ENCODE data around the gene PRPF6. TPM values are rescaled to one million over a fixed set of nuclear protein-coding genes. Genes with fewer than 3 reads are reported as not detected.

PRPF6 gene
- total and polyA plus RNA-seq, 2 donors from 2014 or later: 51.3 to 73.3 TPM

GRCh38 chr20:64038224-64038564 is 57.3 kb downstream of the PRPF6 start:
- DNase-seq (peak in 4 of 5 donors; percentile 46 to 78 (median 50)), FAIRE-seq (no peak)
- intact Hi-C loops (cut with DNase I): no loop called here
- peaks cover 0 to 4% (median 0%) of the 10 kb centered on the region in 3 donors for H3K36me3 ChIP-seq (ENCODE audit: control insufficient read depth in 2 of 3, insufficient read depth in 3 of 3, low read length in 3 of 3)
- H3K4me3 ChIP-seq (ENCODE audit: low read length in 3 of 3): no peak overlapping the region
- peaks cover 2% of the 10 kb centered on the region for H3K27me3 ChIP-seq (ENCODE audit: control insufficient read depth, insufficient read depth, low read length)
- no peak overlapping the region for H3K9ac ChIP-seq (ENCODE audit: low read length in 3 of 3)
- H3K4me1 ChIP-seq (ENCODE audit: control insufficient read depth in 2 of 3, insufficient read depth in 2 of 3, low read depth in 1 of 3, low read length in 3 of 3): peaks cover 0 to 14% (median 0%) of the 10 kb centered on the region in 3 donors
- H3K27ac ChIP-seq (ENCODE audit: low read depth in 2 of 2, low read length in 2 of 2): no peak overlapping the region
- no peaks in the 10 kb centered on the region for H3K9me3 ChIP-seq (ENCODE audit: control insufficient read depth in 2 of 3, insufficient read depth in 1 of 3, low read length in 3 of 3)
- TF ChIP-seq CTCF (IDR thresholded peaks at IDR 0.05; ENCODE audit: borderline replicate concordance, extremely low read depth, insufficient read depth): no peak

GRCh38 chr20:64038565-64039292 is 57.8 kb downstream of the PRPF6 start:
- Histone ChIP-seq H3K27ac (ENCODE audit: low read depth in 2 of 2, low read length in 2 of 2) (peak overlapping the region; percentile 40 to 43), H3K36me3 (ENCODE audit: control insufficient read depth in 2 of 3, insufficient read depth in 3 of 3, low read length in 3 of 3) (peaks cover 0 to 4% (median 0%) of the 10 kb centered on the region in 3 donors), H3K9ac (ENCODE audit: low read length in 3 of 3) (no peak overlapping the region), H3K27me3 (ENCODE audit: control insufficient read depth, insufficient read depth, low read length) (peaks cover 2% of the 10 kb centered on the region), H3K4me1 (ENCODE audit: control insufficient read depth in 2 of 3, insufficient read depth in 2 of 3, low read depth in 1 of 3, low read length in 3 of 3) (peaks cover 0 to 14% (median 0%) of the 10 kb centered on the region in 3 donors), H3K9me3 (ENCODE audit: control insufficient read depth in 2 of 3, insufficient read depth in 1 of 3, low read length in 3 of 3) (no peaks in the 10 kb centered on the region), H3K4me3 (ENCODE audit: low read length in 3 of 3) (peak overlapping the region in 1 of 3 donors; percentile 46)
- no peak for FAIRE-seq
- DNase-seq: peak; percentile 87 to 92 (median 90)
- TF ChIP-seq CTCF (IDR thresholded peaks at IDR 0.05; ENCODE audit: borderline replicate concordance, extremely low read depth, insufficient read depth): peak; percentile 68
- intact Hi-C loops (cut with DNase I): no loop called here

GRCh38 chr20:64039293-64040160 is 58.6 kb downstream of the PRPF6 start:
- TF ChIP-seq CTCF (IDR thresholded peaks at IDR 0.05; ENCODE audit: borderline replicate concordance, extremely low read depth, insufficient read depth): no peak
- DNase-seq: peak in 1 of 5 donors; percentile 76
- H3K4me1 ChIP-seq (ENCODE audit: control insufficient read depth in 2 of 3, insufficient read depth in 2 of 3, low read depth in 1 of 3, low read length in 3 of 3): peaks cover 0 to 14% (median 0%) of the 10 kb centered on the region in 3 donors
- intact Hi-C loops (cut with DNase I): no loop called here
- peak overlapping the region in 1 of 2 donors; percentile 43 for H3K27ac ChIP-seq (ENCODE audit: low read depth in 2 of 2, low read length in 2 of 2)
- FAIRE-seq: no peak
- H3K36me3 ChIP-seq (ENCODE audit: control insufficient read depth in 2 of 3, insufficient read depth in 3 of 3, low read length in 3 of 3): peaks cover 0 to 4% (median 0%) of the 10 kb centered on the region in 3 donors
- H3K4me3 ChIP-seq (ENCODE audit: low read length in 3 of 3): peak overlapping the region in 1 of 3 donors; percentile 46
- H3K27me3 ChIP-seq (ENCODE audit: control insufficient read depth, insufficient read depth, low read length): peaks cover 2% of the 10 kb centered on the region
- no peaks in the 10 kb centered on the region for H3K9me3 ChIP-seq (ENCODE audit: control insufficient read depth in 2 of 3, insufficient read depth in 1 of 3, low read length in 3 of 3)
- H3K9ac ChIP-seq (ENCODE audit: low read length in 3 of 3): no peak overlapping the region
